Measurements from ENCODE around the gene GFOD1. TPM values are rescaled to one million over a fixed set of nuclear protein-coding genes. Genes with fewer than 3 reads are reported as not detected.

The GFOD1 gene
- polyA plus RNA-seq, 4 donors = 1.1 to 2.0 (median 1.9) TPM

DNA sequence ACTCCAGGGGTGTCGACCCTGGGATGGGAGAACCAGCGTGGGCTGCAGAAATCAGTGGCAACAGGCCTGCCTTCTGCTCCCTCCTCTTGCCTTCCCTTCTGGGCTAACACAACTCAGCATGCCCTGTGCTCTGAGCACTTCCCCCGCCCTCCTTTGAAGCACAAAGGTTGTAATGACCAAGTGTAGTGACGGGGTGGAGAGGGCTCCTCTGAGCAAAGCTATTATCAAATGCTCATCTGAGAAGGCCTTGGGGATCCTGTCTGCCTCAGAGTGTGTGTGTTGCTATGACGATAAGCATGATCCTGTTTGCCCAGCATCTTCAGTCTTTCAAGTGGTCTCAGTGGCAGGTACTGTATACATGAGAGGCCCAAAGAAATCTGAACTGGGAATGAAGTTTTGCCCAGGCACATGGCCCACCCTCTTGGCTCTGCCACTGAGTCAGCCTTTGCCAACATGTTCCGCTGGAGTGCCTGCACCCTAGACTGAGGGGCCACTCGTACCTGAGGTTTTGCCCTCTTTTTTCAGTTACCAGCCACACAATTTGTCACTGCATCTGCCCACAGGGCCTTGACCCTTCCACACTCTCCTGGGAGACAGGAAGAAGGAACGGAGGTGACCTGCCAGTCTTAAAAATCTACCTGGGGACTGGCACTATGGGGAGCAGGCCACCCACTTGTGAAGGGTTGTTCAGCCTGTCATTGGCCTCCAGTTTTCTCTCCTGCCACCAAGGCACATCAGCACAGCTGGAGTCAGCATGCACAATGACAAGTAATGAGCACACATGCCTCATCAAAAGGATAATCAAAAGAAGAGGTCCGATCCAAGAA is 74.5 kb downstream of the GFOD1 start:
- DNase-seq (ENCODE audit: low read depth in 4 of 4, low spot score in 2 of 4) = no peak

DNA sequence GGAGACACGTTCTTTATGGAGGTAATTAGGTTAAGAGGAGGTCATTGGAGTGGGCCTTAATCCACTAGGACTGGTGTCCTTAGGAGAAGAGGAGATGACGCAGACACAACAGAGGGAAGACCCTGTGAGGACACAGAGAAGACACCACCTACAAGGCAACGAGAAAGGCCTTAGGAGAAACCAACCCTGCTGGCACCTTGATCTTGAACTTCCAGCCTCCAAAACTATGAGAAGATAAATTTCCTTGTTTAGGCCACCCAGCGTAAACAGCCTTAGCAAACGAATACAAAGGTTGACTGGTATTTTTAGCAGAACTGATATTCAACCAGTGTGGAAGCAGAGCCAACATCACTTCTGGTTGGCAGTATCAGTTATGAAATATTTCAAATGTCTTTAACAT is 75.2 kb downstream of the GFOD1 start:
- DNase-seq (ENCODE audit: low read depth in 4 of 4, low spot score in 2 of 4) = no peak

DNA sequence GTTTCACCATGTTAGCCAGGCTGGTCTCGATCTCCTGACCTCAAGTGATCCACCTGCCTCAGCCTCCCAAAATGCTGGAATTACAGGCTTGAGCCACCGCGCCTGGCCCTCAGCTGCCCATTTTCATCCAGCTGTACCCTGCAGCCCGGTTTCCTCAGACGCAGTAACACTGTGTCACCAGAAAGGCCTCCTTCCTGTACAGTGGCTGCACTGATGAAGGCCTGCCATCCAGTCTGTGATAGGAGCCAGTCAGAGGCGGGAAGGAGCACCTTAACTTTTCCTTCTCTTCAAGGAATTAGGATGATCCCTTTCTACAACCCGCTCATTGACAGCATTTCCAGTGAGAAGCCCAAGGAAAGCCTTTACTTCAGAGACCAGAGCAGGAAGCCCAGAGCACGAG is 75.9 kb downstream of the GFOD1 start:
- no peak for DNase-seq (ENCODE audit: low read depth in 4 of 4, low spot score in 2 of 4)

DNA sequence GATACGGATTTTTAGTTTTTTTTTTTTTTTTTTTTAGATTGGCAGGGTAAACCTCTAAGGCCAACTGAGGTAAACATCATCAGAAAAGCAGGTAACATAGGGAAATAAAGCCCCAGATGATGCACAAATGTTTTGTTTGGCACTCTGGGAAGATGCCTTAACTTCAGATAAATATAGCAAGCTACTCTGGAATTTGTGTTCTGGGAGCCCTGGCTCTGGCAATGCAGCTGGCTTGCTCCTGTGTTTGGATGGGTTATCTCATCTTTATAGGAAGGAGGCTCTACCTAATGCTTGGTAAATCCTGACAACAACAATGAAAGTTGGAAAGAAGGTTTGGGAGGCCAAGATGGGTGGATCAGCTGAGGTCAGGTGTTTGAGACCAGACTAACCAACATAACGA is 77.4 kb downstream of the GFOD1 start:
- DNase-seq (ENCODE audit: low read depth in 4 of 4, low spot score in 2 of 4) = no peak

DNA sequence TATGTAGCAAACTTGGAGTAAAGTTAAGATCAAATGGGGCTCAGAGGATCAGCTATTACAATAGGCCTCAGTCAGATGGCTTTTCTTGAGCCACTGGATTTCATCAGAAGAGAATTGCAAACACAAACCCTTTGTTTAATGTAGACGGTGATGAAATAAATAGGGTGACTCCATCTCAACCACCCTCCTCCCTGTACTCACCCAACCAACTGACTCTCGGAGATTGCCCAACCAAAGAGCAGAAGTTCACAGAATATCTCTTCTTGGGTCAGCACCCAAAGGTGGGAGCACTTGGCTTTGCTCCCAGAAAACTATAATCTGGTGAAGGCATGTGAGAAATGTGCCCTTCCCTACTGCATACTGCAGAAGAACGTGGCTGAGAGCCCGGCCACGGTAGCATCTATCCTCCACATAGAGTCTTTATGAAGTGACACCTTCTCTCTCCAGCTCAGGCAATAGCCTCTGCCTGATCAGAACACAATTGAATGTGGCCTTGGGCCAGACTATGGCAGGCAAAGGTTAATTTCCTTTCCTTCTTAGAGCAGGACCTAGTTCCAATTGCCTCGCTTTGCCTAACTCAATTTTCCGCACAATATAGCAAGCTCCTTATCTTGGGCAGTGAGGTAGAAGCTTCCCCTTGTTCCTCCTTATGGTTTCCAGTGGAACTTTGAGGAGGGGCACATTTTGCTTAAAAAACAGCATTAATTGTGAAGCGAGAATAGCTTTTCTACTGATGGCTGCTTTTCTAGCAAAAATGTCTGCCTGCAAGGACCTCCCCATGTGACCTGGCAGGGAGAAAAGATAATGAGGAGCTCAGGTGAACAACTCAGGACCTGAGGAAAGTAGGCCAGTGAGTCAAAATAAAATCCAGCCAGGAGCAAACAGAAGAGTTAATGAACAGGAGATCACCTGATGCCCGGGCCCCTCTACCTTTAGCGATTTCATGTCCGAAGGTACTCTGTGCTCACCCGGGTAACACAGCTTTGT is 79.4 kb downstream of the GFOD1 start:
- DNase-seq (ENCODE audit: low read depth in 4 of 4, low spot score in 2 of 4) = no peak

DNA sequence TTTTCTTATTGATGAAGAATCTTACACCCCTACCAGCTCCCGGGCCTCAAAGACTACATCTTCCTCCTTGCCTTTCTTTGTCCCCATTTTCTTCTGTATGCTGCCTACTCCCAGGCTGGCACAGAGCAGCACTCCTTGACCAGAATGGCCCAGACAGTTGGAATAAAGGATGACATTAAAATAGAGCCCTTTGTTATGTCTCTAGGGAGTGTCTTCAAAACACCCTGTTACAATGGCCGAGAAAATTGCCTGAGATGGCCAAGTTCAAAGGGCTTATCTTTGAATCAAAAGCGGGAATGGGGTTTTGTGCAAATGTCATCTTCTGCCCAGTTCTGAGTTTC is 80.1 kb downstream of the GFOD1 start:
- DNase-seq (ENCODE audit: low read depth in 4 of 4, low spot score in 2 of 4) = no peak

DNA sequence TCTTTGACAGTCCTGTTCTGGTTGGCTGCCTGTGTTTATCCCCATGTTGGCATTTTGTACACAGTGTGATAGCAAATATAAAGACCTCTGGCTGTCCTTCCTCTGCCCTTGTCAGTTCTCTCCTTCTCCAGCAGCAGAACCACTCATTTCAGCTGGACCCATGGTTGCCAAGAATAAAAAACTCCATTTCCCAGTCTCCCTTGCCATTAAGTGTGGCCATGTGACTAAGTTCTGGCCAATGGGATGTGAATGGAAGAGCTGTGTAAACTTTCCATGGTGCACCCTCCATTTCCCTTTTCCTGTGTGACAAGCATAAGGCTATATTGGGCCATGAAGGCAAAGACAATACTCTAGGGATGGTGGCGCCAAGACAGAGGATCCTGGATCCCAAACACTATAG is 80.6 kb downstream of the GFOD1 start:
- DNase-seq (ENCODE audit: low read depth in 4 of 4, low spot score in 2 of 4) = no peak

DNA sequence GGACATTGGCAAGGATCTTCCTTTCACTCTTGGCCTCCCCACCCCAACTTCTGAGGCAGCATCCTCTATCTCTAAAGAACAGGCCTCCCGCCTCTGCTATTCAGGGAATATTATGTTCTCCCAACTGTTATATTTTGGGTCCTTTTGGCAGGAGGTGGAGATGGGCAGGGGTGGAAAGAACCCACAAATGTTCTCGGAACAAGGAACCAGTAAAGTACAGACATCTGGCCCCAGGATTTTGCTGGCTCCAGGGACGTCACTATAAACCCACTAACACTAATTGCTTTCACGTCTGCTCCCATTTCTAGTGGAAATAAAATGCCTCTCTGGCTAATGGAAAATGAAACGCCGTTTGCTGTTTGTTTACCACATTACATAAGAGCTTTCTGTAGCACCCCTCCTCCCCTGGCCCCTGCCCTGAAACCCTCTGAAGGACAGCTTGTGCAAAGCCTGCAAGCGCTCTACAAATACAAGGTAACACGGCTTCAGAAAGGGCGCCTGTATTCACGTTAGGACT is 81.4 kb downstream of the GFOD1 start:
- no peak for DNase-seq (ENCODE audit: low read depth in 4 of 4, low spot score in 2 of 4)

DNA sequence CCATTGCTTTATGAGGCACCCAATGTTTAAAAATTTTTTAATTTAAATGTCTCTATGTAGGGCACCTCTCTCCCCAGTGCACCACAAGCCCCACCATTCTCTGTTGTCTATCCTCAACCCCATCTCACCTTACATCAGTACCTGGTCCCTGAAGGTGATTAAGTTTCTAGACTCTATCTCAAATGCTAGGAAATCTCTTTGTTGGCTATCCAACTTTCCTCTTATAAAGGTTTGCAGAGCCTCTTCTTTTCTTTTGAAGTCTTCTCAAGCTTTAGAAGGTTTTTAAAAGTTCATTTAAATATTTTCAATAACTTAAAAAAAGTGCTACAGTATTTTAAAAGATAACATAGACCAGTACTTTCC is 82.5 kb downstream of the GFOD1 start:
- DNase-seq (ENCODE audit: low read depth in 4 of 4, low spot score in 2 of 4) = no peak

DNA sequence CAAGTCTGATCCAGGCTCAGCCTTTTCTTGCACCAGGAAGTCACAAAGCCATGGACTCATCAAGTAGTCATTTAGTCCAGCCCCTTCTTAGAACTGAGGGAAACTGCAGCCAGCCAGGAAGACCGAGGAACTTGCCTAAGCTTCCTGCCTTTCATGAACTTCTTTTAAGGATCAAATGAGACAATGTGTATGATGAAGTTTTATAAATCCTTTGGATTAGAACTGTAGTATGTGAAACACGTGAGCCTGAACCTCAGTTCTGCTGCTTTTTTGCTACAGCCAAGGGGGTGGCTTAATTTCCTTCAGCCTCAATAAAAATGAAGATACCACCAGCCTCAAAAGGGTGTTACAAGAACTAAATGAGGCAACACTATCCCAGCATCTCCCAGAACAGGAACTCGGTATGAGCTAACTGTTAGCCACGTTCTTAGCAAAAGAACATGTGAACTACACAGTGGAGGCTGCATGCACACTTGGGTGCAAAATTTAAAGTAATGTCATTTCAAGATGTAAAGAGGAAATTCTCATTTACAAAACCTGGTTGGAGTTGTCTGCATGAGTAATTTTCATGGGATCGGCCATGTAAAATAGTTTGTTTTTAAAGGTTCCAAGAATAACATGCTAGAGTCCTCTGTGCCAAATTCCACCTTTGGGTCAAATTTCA is 83.0 kb downstream of the GFOD1 start:
- DNase-seq (ENCODE audit: low read depth in 4 of 4, low spot score in 2 of 4) = no peak

DNA sequence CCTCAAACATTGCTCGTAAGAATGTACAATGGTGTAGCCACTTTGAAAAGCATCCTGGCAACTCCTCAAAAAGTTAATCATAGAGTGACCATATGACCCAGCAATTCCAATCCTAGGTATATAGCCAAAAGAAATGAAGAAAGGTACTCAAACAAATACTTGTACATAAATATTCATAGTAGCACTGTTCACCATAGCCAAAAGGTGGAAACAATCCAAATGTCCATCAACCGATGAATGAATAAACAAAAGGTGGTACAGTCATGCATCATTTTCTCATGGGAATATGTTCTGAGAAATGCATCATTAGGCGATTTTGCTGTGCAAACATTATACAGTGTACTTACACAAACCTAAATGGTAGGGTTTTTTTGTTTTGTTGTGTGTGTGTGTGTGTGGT is 84.7 kb downstream of the GFOD1 start:
- no peak for DNase-seq (ENCODE audit: low read depth in 4 of 4, low spot score in 2 of 4)

DNA sequence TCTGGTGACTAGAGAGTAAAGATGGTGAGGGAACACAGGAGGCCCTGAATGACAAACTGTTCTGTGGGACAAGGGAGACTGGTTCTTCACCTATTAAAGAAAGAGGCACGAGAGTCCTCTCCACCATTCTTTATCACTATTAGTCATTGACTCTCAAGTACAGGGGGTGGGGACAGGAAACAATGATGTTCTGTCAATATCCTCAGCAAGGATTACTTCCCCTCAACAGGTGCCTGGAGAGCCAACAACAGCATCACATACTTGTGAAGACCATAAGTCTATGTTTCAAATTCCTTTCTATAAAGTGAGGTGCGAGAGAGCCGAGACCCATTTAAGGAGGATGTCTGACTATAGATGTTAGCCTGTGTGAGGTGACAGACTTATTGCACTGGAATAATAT is 86.6 kb downstream of the GFOD1 start:
- no peak for DNase-seq (ENCODE audit: low read depth in 4 of 4, low spot score in 2 of 4)

DNA sequence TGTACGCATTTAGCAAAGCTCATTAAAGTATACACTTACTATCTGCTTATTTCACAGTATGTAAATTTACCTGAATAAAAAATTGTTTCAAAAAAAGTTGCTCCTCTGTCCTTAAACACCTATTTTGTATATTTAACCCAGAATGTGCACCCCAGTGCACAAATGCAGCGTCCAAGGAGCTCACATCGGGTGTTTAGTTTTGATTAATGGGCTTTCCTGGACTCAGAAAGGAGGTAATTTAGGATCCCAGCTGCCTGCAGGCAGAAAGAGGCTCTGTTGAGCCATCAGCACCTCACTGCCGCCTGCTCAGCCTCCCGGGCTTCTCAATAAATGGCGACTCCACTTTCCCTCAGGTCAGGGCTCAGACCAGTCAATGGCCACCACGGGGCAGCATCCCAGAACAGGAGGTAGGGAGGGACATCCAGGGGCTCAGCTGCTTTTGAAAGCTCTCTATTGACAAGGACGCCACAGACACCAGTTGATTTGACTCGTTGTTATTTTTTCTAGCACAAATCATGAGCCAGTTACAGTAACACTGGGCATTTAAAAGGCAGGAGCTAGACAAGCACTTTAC is 88.9 kb downstream of the GFOD1 start:
- DNase-seq (ENCODE audit: low read depth in 4 of 4, low spot score in 2 of 4) = no peak

DNA sequence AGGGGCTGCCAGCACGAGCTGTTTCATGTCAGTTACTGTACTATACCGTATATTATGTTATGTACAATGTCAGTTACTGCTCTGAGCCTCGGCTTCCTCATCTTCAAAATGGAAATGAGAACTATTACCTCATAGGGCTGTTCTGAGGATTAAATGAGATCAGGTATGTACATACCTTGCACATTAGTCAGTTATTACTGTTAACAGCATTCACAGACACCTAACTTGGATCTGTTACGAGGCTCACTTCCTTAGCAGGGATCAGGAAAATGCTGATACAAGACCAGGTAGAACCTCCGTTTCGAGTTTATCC is 89.4 kb downstream of the GFOD1 start:
- no peak for DNase-seq (ENCODE audit: low read depth in 4 of 4, low spot score in 2 of 4)

DNA sequence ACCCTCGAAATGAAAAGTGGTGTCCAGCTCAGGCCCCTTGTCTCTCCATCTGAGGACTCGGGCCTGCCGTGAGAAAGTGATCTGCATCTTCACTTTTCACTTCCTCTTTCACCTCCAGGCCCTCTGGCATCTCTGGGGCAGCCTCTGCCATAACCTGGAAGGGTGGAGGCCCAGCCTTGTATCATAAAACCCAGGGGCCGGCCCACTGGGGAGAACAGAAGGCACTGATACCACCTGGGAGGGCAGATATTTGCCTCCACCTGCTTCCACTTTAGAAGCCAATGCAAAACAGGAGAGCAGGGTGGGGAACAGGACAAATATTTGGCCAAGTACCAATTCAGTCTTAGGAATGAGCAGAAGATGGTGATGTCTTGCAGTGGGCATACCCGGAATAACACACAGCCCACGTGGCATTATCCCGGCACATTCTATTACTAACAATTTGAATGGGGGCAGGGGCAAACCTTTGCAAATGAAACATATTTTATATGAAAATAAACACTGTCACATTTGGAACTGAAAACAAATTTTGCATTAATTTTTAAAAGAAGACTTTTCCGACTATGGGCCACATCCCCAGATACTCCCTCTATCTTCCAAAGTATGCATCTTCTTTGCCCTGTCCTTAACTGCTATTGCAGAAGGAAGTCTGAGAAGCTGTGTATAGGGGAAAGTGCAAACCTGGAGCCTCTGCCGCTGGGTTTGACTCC is 89.9 kb downstream of the GFOD1 start:
- no peak for DNase-seq (ENCODE audit: low read depth in 4 of 4, low spot score in 2 of 4)

DNA sequence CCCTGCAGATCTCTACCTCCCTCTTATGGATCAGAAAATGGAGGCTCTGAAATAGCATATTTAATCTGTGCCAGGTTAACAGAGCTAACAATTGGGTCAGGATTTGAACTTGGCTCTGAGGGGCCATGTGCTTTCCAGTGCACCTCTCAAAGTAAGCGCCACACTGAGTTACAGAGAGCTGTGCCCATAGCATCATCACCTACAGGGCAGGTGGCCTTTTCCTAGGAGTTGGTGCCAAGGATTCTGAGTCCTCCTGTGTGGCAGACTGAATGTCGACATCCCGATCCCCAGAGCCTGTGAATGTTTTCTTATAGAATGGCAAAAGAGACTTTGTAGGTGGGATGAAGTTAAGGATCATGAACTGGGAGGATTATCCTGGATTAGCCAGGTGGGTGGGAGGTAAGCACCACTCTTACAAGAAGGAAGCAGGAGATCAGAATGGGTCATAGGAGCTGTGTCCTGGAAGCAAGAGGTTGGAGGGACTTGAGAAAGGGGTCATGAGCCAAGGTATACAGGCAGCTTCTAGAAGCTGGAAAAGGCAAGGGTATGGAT is 91.1 kb downstream of the GFOD1 start:
- no peak for DNase-seq (ENCODE audit: low read depth in 4 of 4, low spot score in 2 of 4)

DNA sequence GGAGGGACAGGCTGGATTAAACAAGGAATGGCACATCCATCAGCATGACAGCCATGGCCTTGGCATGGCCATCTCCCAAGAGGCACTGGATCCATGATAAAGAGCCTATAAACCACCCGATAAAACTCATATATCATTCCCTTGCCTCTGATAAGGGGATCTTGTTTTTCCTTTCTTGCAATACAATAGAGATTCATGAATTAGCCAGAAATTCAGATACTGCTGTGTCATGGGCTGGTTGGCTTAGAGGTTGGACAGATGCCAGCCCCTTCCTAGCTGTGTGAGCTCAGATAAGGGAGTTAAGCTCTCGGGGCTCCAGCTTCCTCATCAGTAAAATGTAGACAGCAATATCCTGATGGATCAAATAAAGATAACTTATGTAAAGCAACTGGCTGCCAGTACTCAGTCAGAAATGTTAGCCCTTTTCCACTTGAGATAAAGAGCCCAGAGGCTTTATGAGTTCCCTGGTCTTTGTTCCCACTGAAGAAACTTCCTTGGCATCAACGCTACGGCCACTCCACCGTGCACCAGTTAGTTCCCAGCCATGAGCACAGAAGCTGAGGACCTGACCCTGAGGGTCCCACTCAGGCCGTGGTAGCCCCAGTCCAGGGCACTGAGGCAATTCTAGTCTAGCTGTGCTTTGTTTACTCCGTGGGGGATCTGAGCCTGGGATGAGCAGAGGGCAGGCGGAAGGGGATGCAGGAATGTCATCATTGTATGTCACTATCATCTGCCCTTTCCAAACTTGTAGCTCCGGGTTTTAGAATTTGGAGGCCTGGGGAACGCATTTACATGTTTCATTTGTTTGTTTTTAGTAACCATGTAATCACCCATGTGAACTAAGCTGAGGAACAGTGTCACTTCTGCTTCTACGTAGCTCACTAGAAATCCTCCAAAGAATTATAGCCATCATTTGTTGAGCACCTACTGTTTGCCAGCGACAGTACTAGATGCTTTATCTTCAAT is 91.8 kb downstream of the GFOD1 start:
- no peak for DNase-seq (ENCODE audit: low read depth in 4 of 4, low spot score in 2 of 4)

DNA sequence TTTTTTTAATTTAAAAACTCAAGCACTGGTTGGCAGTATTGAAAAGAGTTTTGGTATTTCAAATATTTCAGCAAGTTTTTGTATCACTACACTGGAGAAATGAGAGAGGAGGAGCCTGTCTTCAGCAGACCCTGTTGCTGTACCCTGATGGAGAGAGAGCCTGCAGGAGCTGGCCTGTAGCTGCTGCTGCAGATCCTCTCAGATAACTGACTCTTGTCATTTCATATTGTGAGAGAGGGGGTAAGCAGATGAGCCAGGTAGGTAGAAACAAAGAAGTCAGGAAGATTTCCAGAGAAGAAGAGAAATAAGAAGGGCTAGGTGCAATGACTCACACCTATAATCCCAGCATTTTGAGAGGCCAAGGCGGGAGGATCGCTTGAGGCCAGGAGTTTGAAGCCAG is 94.9 kb downstream of the GFOD1 start:
- no peak for DNase-seq (ENCODE audit: low read depth in 4 of 4, low spot score in 2 of 4)

DNA sequence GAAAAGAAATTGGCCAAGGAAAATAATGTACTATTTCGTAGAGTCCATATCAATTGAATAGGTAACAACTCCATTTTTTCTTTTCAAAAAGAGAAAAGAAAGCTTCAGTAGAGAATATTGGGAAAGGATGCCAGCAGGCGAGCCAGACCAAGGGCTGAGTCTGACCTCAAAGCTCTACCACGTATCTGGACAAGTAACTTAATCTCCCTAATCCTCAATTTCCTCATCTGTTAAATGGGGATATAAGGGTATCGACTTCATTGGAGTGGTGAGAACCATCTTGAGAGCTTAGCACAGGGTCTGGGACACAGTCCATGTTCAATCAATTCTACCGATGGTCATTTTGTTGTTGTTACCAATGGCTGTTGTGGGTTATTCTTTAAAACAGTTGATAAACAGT is 95.9 kb downstream of the GFOD1 start:
- no peak for DNase-seq (ENCODE audit: low read depth in 4 of 4, low spot score in 2 of 4)
